Measurements from ENCODE around the gene MAGIX.
"Not testable (repeated sequence)": the region's sequence is repeated elsewhere in the genome, so short reads cannot be mapped to it uniquely, and the experiment has no call there.

Gene MAGIX

GRCh38 chrX:49148390-49149100 lies 14.0 kb upstream of the MAGIX start:
- not testable (repeated sequence) for ATAC-seq; H3K27ac Mint-ChIP-seq; H3K4me3 Mint-ChIP-seq; H3K4me1 Mint-ChIP-seq; DNase-seq; H3K27me3 Mint-ChIP-seq; H3K36me3 Mint-ChIP-seq (ENCODE audit: low read depth); H3K9me3 Mint-ChIP-seq

- DNase-seq; H3K9me3 Mint-ChIP-seq; H3K36me3 Mint-ChIP-seq (ENCODE audit: low read depth); H3K4me3 Mint-ChIP-seq; H3K4me1 Mint-ChIP-seq; H3K27ac Mint-ChIP-seq; H3K27me3 Mint-ChIP-seq; ATAC-seq: not testable (repeated sequence)
Observed at GRCh38 chrX:49149291-49149690, 13.3 kb upstream of the MAGIX start.

GRCh38 chrX:49153467-49153866 lies 9.1 kb upstream of the MAGIX start:
- ATAC-seq: no peak
- no peak for DNase-seq
- no peaks in the 10 kb centered on the region for H3K27me3 Mint-ChIP-seq
- no peaks in the 10 kb centered on the region for H3K9me3 Mint-ChIP-seq
- H3K4me3 Mint-ChIP-seq: no peak overlapping the region
- H3K36me3 Mint-ChIP-seq (ENCODE audit: low read depth): no peaks in the 10 kb centered on the region
- peaks cover 18% of the 10 kb centered on the region for H3K4me1 Mint-ChIP-seq
- no peak overlapping the region for H3K27ac Mint-ChIP-seq

- ATAC-seq: peak; percentile 30
- DNase-seq: peak; percentile 37
- H3K9me3 Mint-ChIP-seq: no peaks in the 10 kb centered on the region
- peak overlapping the region; percentile 96 for H3K27ac Mint-ChIP-seq
- H3K4me3 Mint-ChIP-seq: peak overlapping the region; percentile 85
- peaks cover 18% of the 10 kb centered on the region for H3K4me1 Mint-ChIP-seq
- no peaks in the 10 kb centered on the region for H3K27me3 Mint-ChIP-seq
- H3K36me3 Mint-ChIP-seq (ENCODE audit: low read depth): no peaks in the 10 kb centered on the region
Observed at GRCh38 chrX:49155243-49155899, 7.2 kb upstream of the MAGIX start.

- peak; percentile 90 for ATAC-seq
- DNase-seq: peak; percentile 83
- Mint-ChIP-seq H3K36me3 (ENCODE audit: low read depth) (no peaks in the 10 kb centered on the region), H3K27me3 (no peaks in the 10 kb centered on the region), H3K4me1 (peaks cover 18% of the 10 kb centered on the region), H3K27ac (peak overlapping the region; percentile 96), H3K9me3 (no peaks in the 10 kb centered on the region), H3K4me3 (peak overlapping the region; percentile 85)
Observed at GRCh38 chrX:49155900-49156837, 6.4 kb upstream of the MAGIX start.

- Mint-ChIP-seq H3K36me3 (ENCODE audit: low read depth) (no peaks in the 10 kb centered on the region), H3K4me1 (peaks cover 18% of the 10 kb centered on the region), H3K27me3 (no peaks in the 10 kb centered on the region), H3K4me3 (no peak overlapping the region), H3K9me3 (no peaks in the 10 kb centered on the region), H3K27ac (no peak overlapping the region)
- DNase-seq (no peak), ATAC-seq (no peak)
Observed at GRCh38 chrX:49157194-49157593, 5.4 kb upstream of the MAGIX start.

- ATAC-seq (no peak), DNase-seq (no peak)
- H3K36me3 Mint-ChIP-seq (ENCODE audit: low read depth): no peaks in the 10 kb centered on the region
- no peaks in the 10 kb centered on the region for H3K9me3 Mint-ChIP-seq
- H3K27me3 Mint-ChIP-seq: no peaks in the 10 kb centered on the region
- H3K4me3 Mint-ChIP-seq: no peak overlapping the region
- no peak overlapping the region for H3K27ac Mint-ChIP-seq
- peaks cover 18% of the 10 kb centered on the region for H3K4me1 Mint-ChIP-seq
Observed at GRCh38 chrX:49160908-49161307, 1.6 kb upstream of the MAGIX start.

GRCh38 chrX:49161632-49162031 lies 926 bp upstream of the MAGIX start:
- H3K27ac Mint-ChIP-seq: no peak overlapping the region
- H3K4me3 Mint-ChIP-seq: no peak overlapping the region
- ATAC-seq (no peak), DNase-seq (no peak)
- no peaks in the 10 kb centered on the region for H3K27me3 Mint-ChIP-seq
- no peaks in the 10 kb centered on the region for H3K36me3 Mint-ChIP-seq (ENCODE audit: low read depth)
- peaks cover 16% of the 10 kb centered on the region for H3K4me1 Mint-ChIP-seq
- H3K9me3 Mint-ChIP-seq: no peaks in the 10 kb centered on the region

- Mint-ChIP-seq H3K27me3 (no peaks in the 10 kb centered on the region), H3K4me1 (peaks cover 34% of the 10 kb centered on the region), H3K4me3 (peak overlapping the region; percentile 74), H3K27ac (peak overlapping the region; percentile 90), H3K9me3 (no peaks in the 10 kb centered on the region), H3K36me3 (ENCODE audit: low read depth) (no peaks in the 10 kb centered on the region)
- peak; percentile 79 for DNase-seq
- ATAC-seq: peak; percentile 53
Observed at GRCh38 chrX:49163555-49164419, 1.2 kb downstream of the MAGIX start.

GRCh38 chrX:49164589-49165360 lies 2.2 kb downstream of the MAGIX start:
- Mint-ChIP-seq H3K27ac (peak overlapping the region; percentile 90), H3K27me3 (no peaks in the 10 kb centered on the region), H3K4me3 (peak overlapping the region; percentile 74), H3K9me3 (no peaks in the 10 kb centered on the region), H3K4me1 (peaks cover 39% of the 10 kb centered on the region), H3K36me3 (ENCODE audit: low read depth) (no peaks in the 10 kb centered on the region)
- DNase-seq (no peak), ATAC-seq (no peak)

- peak overlapping the region; percentile 93 for H3K27ac Mint-ChIP-seq
- no peaks in the 10 kb centered on the region for H3K9me3 Mint-ChIP-seq
- peak overlapping the region; percentile 84 for H3K4me3 Mint-ChIP-seq
- ATAC-seq: peak; percentile 58
- DNase-seq: peak; percentile 72
- H3K36me3 Mint-ChIP-seq (ENCODE audit: low read depth): no peaks in the 10 kb centered on the region
- peaks cover 39% of the 10 kb centered on the region for H3K4me1 Mint-ChIP-seq
- H3K27me3 Mint-ChIP-seq: no peaks in the 10 kb centered on the region
Observed at GRCh38 chrX:49165901-49166881, 3.6 kb downstream of the MAGIX start.

- ATAC-seq (peak; percentile 57), DNase-seq (peak; percentile 74)
- Mint-ChIP-seq H3K27me3 (no peaks in the 10 kb centered on the region), H3K4me3 (peak overlapping the region; percentile 84), H3K36me3 (ENCODE audit: low read depth) (no peaks in the 10 kb centered on the region), H3K9me3 (no peaks in the 10 kb centered on the region), H3K27ac (peak overlapping the region; percentile 93), H3K4me1 (peaks cover 41% of the 10 kb centered on the region)
Observed at GRCh38 chrX:49166914-49167739, 4.6 kb downstream of the MAGIX start.
